K562 (cell line): ENCODE results near the gene GUCA2B. TPM values are rescaled to one million over a fixed set of nuclear protein-coding genes. Genes with fewer than 3 reads are reported as not detected.
A peak's percentile ranks its signal among the peaks of the same experiment; 100 is the strongest.

Experiments used
- ATAC-seq: fragments of 200-7000 bp; cut with Tn5 transposase; 3 replicates; pipeline ENCODE4 v1.9.1; 2020; ENCODE audit warnings: moderate library complexity
- BruUV-seq: library from RNA; stranded (reverse); fragments of 400-500 nt; replicated peaks from 2 replicates; lab custom pipeline; 2021; lab: Mats Ljungman, UMichigan
- CTCF ChIA-PET: fragments of 300-600 bp; formaldehyde crosslinking; extraction: SDS; loops from one replicate; lab custom pipeline; 2021; ENCODE audit warnings: low intra/inter-chr PET ratio; lab: Yijun Ruan, JAX
- POLR2A ChIA-PET: fragments of 300-600, 350-650 bp; sonication (Branson Sonifier 250); formaldehyde crosslinking; extraction: SDS; loops from one replicate; lab custom pipeline; 2021; ENCODE audit warnings: antibody characterized with exemption, inconsistent platforms; lab: Yijun Ruan, JAX
- DNase-seq, 4 experiments: peaks; one replicate each; pipeline versions ENCODE4 v3.0.0 to v3.0.0-alpha.2; 2011 to 2018; ENCODE audit warnings: low spot score in 3 of 4, mixed read lengths in 3 of 4; ENCODE audit errors: extremely low read depth in 1 of 4
- FAIRE-seq: peaks from 2 replicates; lab custom pipeline; 2011; peaks lifted over from hg19 to GRCh38; lab: Jason Lieb, UNC
- H2AFZ ChIP-seq: 2 replicates; pipeline ENCODE4 v1.6.0; 2011; ENCODE audit warnings: low read depth, low read length, control low read depth, inconsistent platforms
- H3K27ac ChIP-seq: fragments of 200-600 bp; 3 replicates; pipeline ENCODE4 v1.8.0; 2011; ENCODE audit warnings: low read depth, mild to moderate bottlenecking, control low read depth, inconsistent platforms, low read length, moderate library complexity, mixed read lengths; ENCODE audit errors: extremely low read depth
- H3K27me3 ChIP-seq, 2 experiments: fragments of 300-600 bp in 1 of 2; 2 replicates in 1 of 2; 3 replicates in 1 of 2; pipeline versions ENCODE4 v1.6.0 to v1.8.0; 2011; ENCODE audit warnings: inconsistent platforms in 2 of 2, low read length in 2 of 2, mild to moderate bottlenecking in 1 of 2, mixed read lengths in 1 of 2, moderate library complexity in 1 of 2; ENCODE audit not compliant: control insufficient read depth in 2 of 2, insufficient read depth in 2 of 2
- H3K36me3 ChIP-seq: fragments of 300-600 bp; 3 replicates; pipeline ENCODE4 v1.8.0; 2011; ENCODE audit warnings: mild to moderate bottlenecking, low read length, inconsistent platforms; ENCODE audit not compliant: control insufficient read depth, insufficient read depth
- H3K4me1 ChIP-seq, 2 experiments: fragments of 200-600 bp in 1 of 2; replicated peaks in 1 of 2; 2 replicates in 1 of 2; 3 replicates in 1 of 2; pipeline versions ENCODE4 v1.5.1 to v1.8.0; 2011; ENCODE audit warnings: inconsistent platforms in 2 of 2, low read length in 2 of 2, mild to moderate bottlenecking in 1 of 2, mixed read lengths in 1 of 2, moderate library complexity in 1 of 2; ENCODE audit not compliant: control insufficient read depth in 2 of 2, insufficient read depth in 2 of 2
- H3K4me2 ChIP-seq: 2 replicates; pipeline ENCODE4 v1.6.1; 2011; ENCODE audit warnings: low read length, control low read depth, inconsistent platforms, mixed read lengths; ENCODE audit not compliant: insufficient read depth
- H3K4me3 ChIP-seq: fragments of 200-600 bp; sonication (generic), shearing (Covaris generic); 2 replicates; pipeline ENCODE4 v1.5.1; 2016; ENCODE audit warnings: control low read depth, inconsistent platforms
- H3K79me2 ChIP-seq: fragments of 200-600 bp; 3 replicates; pipeline ENCODE4 v1.8.0; 2011; ENCODE audit warnings: low read length, inconsistent platforms; ENCODE audit not compliant: control insufficient read depth, insufficient read depth
- H3K9ac ChIP-seq, 2 experiments: 2 replicates each; pipeline versions ENCODE4 v1.6.0 to v1.6.1; 2011; ENCODE audit warnings: low read depth in 2 of 2, low read length in 2 of 2, control low read depth in 1 of 2, inconsistent platforms in 1 of 2, mild to moderate bottlenecking in 1 of 2, mixed read lengths in 1 of 2; ENCODE audit not compliant: insufficient read depth in 1 of 2
- H3K9me1 ChIP-seq: one replicate; pipeline ENCODE4 v1.6.0; 2011; ENCODE audit warnings: inconsistent platforms, mild to moderate bottlenecking, low read length, moderate library complexity; ENCODE audit not compliant: control insufficient read depth, insufficient read depth
- H3K9me3 ChIP-seq: replicated peaks from 2 replicates; pipeline ENCODE4 v1.5.1; 2011; ENCODE audit warnings: low read depth, low read length, inconsistent platforms; ENCODE audit not compliant: control insufficient read depth, insufficient read depth
- H4K20me1 ChIP-seq: replicated peaks from 2 replicates; pipeline ENCODE4 v1.6.1; 2011; ENCODE audit warnings: low read length, inconsistent platforms, mixed read lengths; ENCODE audit not compliant: control insufficient read depth, insufficient read depth
- BDP1 ChIP-seq: IDR thresholded peaks from 3 replicates; pipeline ENCODE4 v1.6.1; 2011; ENCODE audit not compliant: insufficient read length, insufficient read depth
- BRD9 ChIP-seq: fragments of 450-650 bp; IDR thresholded peaks from 2 replicates; pipeline ENCODE4 v1.6.1; 2018; ENCODE audit warnings: low read depth; ENCODE audit not compliant: partially characterized antibody
- CBFA2T2 ChIP-seq: fragments of 450-650 bp; conservative IDR thresholded peaks from 2 replicates; pipeline ENCODE4 v1.6.1; 2017; ENCODE audit warnings: mild to moderate bottlenecking
- CBFA2T3 ChIP-seq: fragments of 450-650 bp; IDR thresholded peaks from 2 replicates; pipeline ENCODE4 v1.6.1; 2017
- HMG20B ChIP-seq: fragments of 250-450 bp; sonication (Bioruptor Pico); IDR thresholded peaks from 2 replicates; pipeline ENCODE4 v1.5.0; 2021; ENCODE audit warnings: mild to moderate bottlenecking
- LEF1 ChIP-seq: fragments of 450-650 bp; IDR thresholded peaks from 2 replicates; pipeline ENCODE4 v1.6.1; 2016; ENCODE audit warnings: mild to moderate bottlenecking
- MBD2 ChIP-seq: sonication (generic); IDR thresholded peaks from 2 replicates; pipeline ENCODE4 v1.6.1; 2016; ENCODE audit warnings: low read depth, borderline replicate concordance
- MEF2D ChIP-seq: conservative IDR thresholded peaks from 2 replicates; pipeline ENCODE4 v1.6.1; 2016; ENCODE audit warnings: low read depth, missing genetic modification characterization, missing compliant biosample characterization
- MTA3 ChIP-seq: fragments of 450-650 bp; formaldehyde crosslinking; IDR thresholded peaks from 2 replicates; pipeline ENCODE4 v1.6.1; 2017; ENCODE audit warnings: mild to moderate bottlenecking, borderline replicate concordance
- NFE2 ChIP-seq: IDR thresholded peaks from 2 replicates; pipeline ENCODE4 v1.6.1; 2014; ENCODE audit warnings: antibody characterized with exemption, low read depth
- SIN3B ChIP-seq: fragments of 450-650 bp; IDR thresholded peaks from 2 replicates; pipeline ENCODE4 v1.6.1; 2017; ENCODE audit warnings: low read depth, mild to moderate bottlenecking, moderate library complexity
- SMARCC2 ChIP-seq: fragments of 450-650 bp; IDR thresholded peaks from 2 replicates; pipeline ENCODE4 v1.6.1; 2017; ENCODE audit warnings: antibody characterized with exemption, moderate library complexity, mild to moderate bottlenecking, low read depth
- TEAD4 ChIP-seq, 2 experiments: sonication (generic) in 1 of 2; formaldehyde crosslinking in 1 of 2; IDR thresholded peaks; 2 replicates each; pipeline versions ENCODE4 v1.6.1 to v1.8.0; 2012 to 2022; ENCODE audit warnings: borderline replicate concordance in 1 of 2, inconsistent platforms in 1 of 2, low read length in 1 of 2, mild to moderate bottlenecking in 1 of 2, missing genetic modification reagents in 1 of 2
- ZNF133 ChIP-seq: fragments of 250-450 bp; sonication (Bioruptor Pico); IDR thresholded peaks from 2 replicates; pipeline ENCODE4 v1.4.0; 2020; ENCODE audit warnings: mild to moderate bottlenecking
- ZNF263 ChIP-seq: sonication (generic); formaldehyde crosslinking; IDR thresholded peaks from 2 replicates; pipeline ENCODE4 v1.8.0; 2022; ENCODE audit warnings: mild to moderate bottlenecking, missing genetic modification reagents, borderline replicate concordance
- ZNF398 ChIP-seq: fragments of 250-450 bp; sonication (Bioruptor Pico); IDR thresholded peaks from 2 replicates; pipeline ENCODE4 v1.8.0; 2021; ENCODE audit warnings: moderate library complexity, mild to moderate bottlenecking, inconsistent platforms
- ZNF551 ChIP-seq: fragments of 250-450 bp; sonication (Bioruptor Pico); IDR thresholded peaks from 2 replicates; pipeline ENCODE4 v1.5.0; 2021; ENCODE audit warnings: mild to moderate bottlenecking, moderate library complexity
- ZNF561 ChIP-seq: fragments of 450-650 bp; formaldehyde crosslinking; conservative IDR thresholded peaks from 2 replicates; pipeline ENCODE4 v1.4.0; 2020; ENCODE audit warnings: mild to moderate bottlenecking, moderate library complexity
- WGBS: fragments of 100-300 bp; shearing (Covaris generic); methylation state at CpG from one replicate; pipeline ENCODE4 v1.1.6; 2016; ENCODE audit warnings: low coverage, mixed read lengths; ENCODE audit not compliant: insufficient coverage; ENCODE audit errors: missing lambda C conversion rate; 5-methylcytosine and 5-hydroxymethylcytosine counted together
- in situ Hi-C: fragments of 300-500 bp; cut with MboI; formaldehyde crosslinking; loops from 4 replicates; pipeline ENCODE4 v1.15.0; 2018; ENCODE audit warnings: inconsistent platforms, mixed read lengths
- intact Hi-C: fragments of 100-400 bp; cut with micrococcal nuclease; formaldehyde crosslinking; loops from 2 replicates; pipeline ENCODE4 v1.14.2; 2022
- polyA plus RNA-seq, 8 experiments: library from polyadenylated mRNA; depleted of rRNA in 4 of 8; stranded (reverse) in 5 of 8; unstranded in 3 of 8; fragments of >200 nt; fragmentation: Nextera tagmentation in 2 of 8; fragmentation: Illumina TruSeq in 1 of 8; extraction: Ambion mirVana in 2 of 8; extraction: Trizol in 1 of 8; gene quantifications; 2 replicates each; pipeline versions ENCODE4 v1.2.1 to v1.2.3, GENCODE V29; 2011 to 2014; ENCODE audit warnings: inconsistent platforms in 1 of 8, missing spikeins in 1 of 8
- total RNA-seq, 7 experiments: library from RNA; depleted of rRNA in 6 of 7; stranded (reverse); fragments of >200 nt in 6 of 7; fragmentation: Illumina TruSeq in 2 of 7; extraction: Trizol in 2 of 7; gene quantifications; 2 replicates each; pipeline versions ENCODE4 v1.2.1 to v1.2.3, GENCODE V29; 2011 to 2021; ENCODE audit warnings: low replicate concordance in 1 of 7
- TF ChIP-seq, protein P1 (sequence below): fragments of 250-450 bp; sonication (Bioruptor Pico); IDR thresholded peaks from 2 replicates; pipeline ENCODE4 v1.9.0; 2021; ENCODE audit warnings: mild to moderate bottlenecking, inconsistent platforms

The GUCA2B gene
- total and polyA plus RNA-seq, 9 of the 15 experiments (the other 6 are each of a cell fraction or from before 2014, with no cell fraction given) = not detected

DNA sequence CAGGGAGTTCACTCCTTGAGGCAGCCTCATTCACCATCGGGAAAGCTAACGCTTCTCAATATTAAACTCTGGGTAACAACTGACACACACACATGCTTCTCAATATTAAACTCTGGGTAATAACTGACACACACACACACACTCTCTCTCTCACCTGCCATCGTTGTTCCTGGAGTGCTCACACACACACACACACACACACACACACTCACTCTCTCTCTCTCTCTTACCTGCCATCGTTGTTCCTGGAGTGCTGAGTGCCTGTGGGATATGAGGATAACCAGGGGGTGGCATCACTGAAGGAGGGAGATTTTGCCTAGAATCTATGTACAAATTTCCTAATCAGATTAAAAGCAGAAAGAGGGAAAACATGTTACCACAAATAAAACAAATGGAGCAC lies 28.5 kb downstream of the GUCA2B start (continued):
- TF ChIP-seq MTA3 = no peak

DNA sequence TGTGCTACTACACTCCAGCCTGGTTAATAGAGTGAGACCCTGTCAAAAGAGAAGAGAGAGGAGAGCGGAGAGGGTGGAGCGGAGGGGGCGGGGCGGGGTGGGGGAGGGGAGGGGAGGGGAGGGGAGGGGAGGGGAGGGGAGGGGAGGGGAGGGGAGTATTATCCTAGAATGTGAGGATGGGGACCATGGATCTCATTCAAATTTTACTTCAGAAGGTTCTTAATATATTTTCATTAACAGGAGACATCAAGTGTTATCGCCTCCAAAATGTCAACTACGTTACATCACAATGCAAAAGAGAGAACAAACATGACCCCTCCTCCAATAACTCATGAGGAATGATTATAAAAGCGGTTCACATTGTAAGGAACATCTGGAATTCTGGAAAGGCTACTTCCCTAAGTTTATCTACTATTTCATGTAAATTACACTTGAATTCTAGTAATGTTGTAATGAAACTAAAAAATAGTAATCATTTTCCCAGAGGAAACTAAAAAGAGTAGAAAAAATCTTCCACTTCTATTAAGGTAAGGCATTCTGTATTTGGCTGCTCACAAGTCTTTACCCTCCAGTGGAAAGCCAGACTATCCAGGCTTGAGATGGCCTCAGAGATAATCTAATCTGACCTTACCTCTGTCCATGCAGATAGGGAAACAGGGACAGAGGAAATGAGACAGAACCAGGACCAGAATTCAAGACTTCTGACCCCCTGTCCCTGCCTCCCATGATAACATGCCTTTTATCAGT lies 30.2 kb downstream of the GUCA2B start:
- Histone ChIP-seq H3K36me3 (peaks cover 74% of the 10 kb centered on the region), H3K9me3 (no peaks in the 10 kb centered on the region), H3K9ac (no peak overlapping the region), H3K27ac (no peak overlapping the region), H3K9me1 (no peaks in the 10 kb centered on the region), H3K4me1 (peaks cover 0 to 2% of the 10 kb centered on the region in 2 experiments; a peak in 2 of 5 replicates), H3K27me3 (no peaks in the 10 kb centered on the region), H3K4me2 (no peak overlapping the region), H3K79me2 (no peaks in the 10 kb centered on the region), H4K20me1 (no peaks in the 10 kb centered on the region), H2AFZ (no peak overlapping the region), H3K4me3 (no peak overlapping the region)
- in situ Hi-C loops (no loop called here), intact Hi-C loops (no loop called here)
- CTCF ChIA-PET = no interaction called here
- no peak for DNase-seq
- FAIRE-seq = no peak
- no TSS peak for BruUV-seq
- WGBS = 98% methylated on average over 3 of the region's 7 CpGs
- ATAC-seq = no peak
- POLR2A ChIA-PET = interaction anchor here (0.9 to 1.7 kb wide), 2 partner anchors 9 to 11 kb away, joined by 3 to 5 read pairs; no protein-coding TSS in a partner anchor
- no peak for TF ChIP-seq ZNF551
- TF ChIP-seq SIN3B = no peak
- no peak for TF ChIP-seq ZNF561 (CRISPR knock-in tag)
- TF ChIP-seq ZNF398 (CRISPR knock-in tag) = no peak
- TF ChIP-seq MBD2 = no peak
- TF ChIP-seq LEF1 = no peak
- 0 out of 2 replicates have a peak, but pooled peaks have one; percentile 27 for TF ChIP-seq CBFA2T2
- TF ChIP-seq, protein P1, sequence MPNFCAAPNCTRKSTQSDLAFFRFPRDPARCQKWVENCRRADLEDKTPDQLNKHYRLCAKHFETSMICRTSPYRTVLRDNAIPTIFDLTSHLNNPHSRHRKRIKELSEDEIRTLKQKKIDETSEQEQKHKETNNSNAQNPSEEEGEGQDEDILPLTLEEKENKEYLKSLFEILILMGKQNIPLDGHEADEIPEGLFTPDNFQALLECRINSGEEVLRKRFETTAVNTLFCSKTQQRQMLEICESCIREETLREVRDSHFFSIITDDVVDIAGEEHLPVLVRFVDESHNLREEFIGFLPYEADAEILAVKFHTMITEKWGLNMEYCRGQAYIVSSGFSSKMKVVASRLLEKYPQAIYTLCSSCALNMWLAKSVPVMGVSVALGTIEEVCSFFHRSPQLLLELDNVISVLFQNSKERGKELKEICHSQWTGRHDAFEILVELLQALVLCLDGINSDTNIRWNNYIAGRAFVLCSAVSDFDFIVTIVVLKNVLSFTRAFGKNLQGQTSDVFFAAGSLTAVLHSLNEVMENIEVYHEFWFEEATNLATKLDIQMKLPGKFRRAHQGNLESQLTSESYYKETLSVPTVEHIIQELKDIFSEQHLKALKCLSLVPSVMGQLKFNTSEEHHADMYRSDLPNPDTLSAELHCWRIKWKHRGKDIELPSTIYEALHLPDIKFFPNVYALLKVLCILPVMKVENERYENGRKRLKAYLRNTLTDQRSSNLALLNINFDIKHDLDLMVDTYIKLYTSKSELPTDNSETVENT = no peak
- TF ChIP-seq NFE2 = no peak
- no peak for TF ChIP-seq BRD9
- no peak for TF ChIP-seq HMG20B (CRISPR knock-in tag)
- TF ChIP-seq ZNF133 (CRISPR knock-in tag) = no peak
- peak; percentile 57 for TF ChIP-seq CBFA2T3
- TF ChIP-seq SMARCC2 = no peak
- no peak for TF ChIP-seq BDP1
- no peak for TF ChIP-seq ZNF263 (CRISPR knock-in tag)
- TF ChIP-seq TEAD4 (IDR thresholded peaks at IDR 0.05; ENCODE audit: low read length) = peak; percentile 34; the same call in 1 of the 2 replicates
- no peak for TF ChIP-seq TEAD4 (CRISPR knock-in tag; IDR thresholded peaks at IDR 0.05; ENCODE audit: borderline replicate concordance)
- TF ChIP-seq MEF2D (tag) = no peak
